ENCODE measurements around the gene RPTOR.

RPTOR gene

GRCh38 chr17:81000334-81000630 lies 455.6 kb downstream of the RPTOR start:
- Histone ChIP-seq H3K9ac (no peak overlapping the region), H3K36me3 (ENCODE audit: control insufficient read depth, insufficient read depth, low read length) (no peaks in the 10 kb centered on the region)

GRCh38 chr17:81000631-81001357 lies 456.2 kb downstream of the RPTOR start:
- Histone ChIP-seq H3K27ac (no peak overlapping the region), H3K27me3 (ENCODE audit: control insufficient read depth, insufficient read depth, low read length) (no peaks in the 10 kb centered on the region), H3K4me3 (ENCODE audit: low read depth, low read length) (no peak overlapping the region), H3K36me3 (ENCODE audit: control insufficient read depth, insufficient read depth, low read length) (no peaks in the 10 kb centered on the region), H3K9ac (no peak overlapping the region), H3K4me2 (ENCODE audit: low read length) (no peak overlapping the region), H3K9me3 (ENCODE audit: control insufficient read depth, low read length) (no peaks in the 10 kb centered on the region), H3K79me2 (no peaks in the 10 kb centered on the region), H3K4me1 (no peaks in the 10 kb centered on the region), H2AFZ (no peak overlapping the region)
- TF ChIP-seq CTCF (IDR thresholded peaks at IDR 0.05): no peak

More at GRCh38 chr17:81000334-81000630, 455.6 kb downstream of the RPTOR start:
- no peaks in the 10 kb centered on the region for H3K9me3 ChIP-seq (ENCODE audit: control insufficient read depth, low read length)
- TF ChIP-seq CTCF (IDR thresholded peaks at IDR 0.05): no peak
- H2AFZ ChIP-seq: no peak overlapping the region
- H3K27ac ChIP-seq: no peak overlapping the region
- no peaks in the 10 kb centered on the region for H3K4me1 ChIP-seq
- no peak overlapping the region for H3K4me2 ChIP-seq (ENCODE audit: low read length)
- H3K79me2 ChIP-seq: no peaks in the 10 kb centered on the region
- H3K4me3 ChIP-seq (ENCODE audit: low read depth, low read length): no peak overlapping the region
- H3K27me3 ChIP-seq (ENCODE audit: control insufficient read depth, insufficient read depth, low read length): no peaks in the 10 kb centered on the region

- H3K4me3 ChIP-seq (ENCODE audit: low read depth, low read length): no peak overlapping the region
- H2AFZ ChIP-seq: no peak overlapping the region
- no peak overlapping the region for H3K4me2 ChIP-seq (ENCODE audit: low read length)
- no peaks in the 10 kb centered on the region for H3K27me3 ChIP-seq (ENCODE audit: control insufficient read depth, insufficient read depth, low read length)
- H3K4me1 ChIP-seq: no peaks in the 10 kb centered on the region
- no peaks in the 10 kb centered on the region for H3K36me3 ChIP-seq (ENCODE audit: control insufficient read depth, insufficient read depth, low read length)
- H3K79me2 ChIP-seq: no peaks in the 10 kb centered on the region
- no peak overlapping the region for H3K9ac ChIP-seq
- no peak for TF ChIP-seq CTCF (IDR thresholded peaks at IDR 0.05)
- no peak overlapping the region for H3K27ac ChIP-seq
- H3K9me3 ChIP-seq (ENCODE audit: control insufficient read depth, low read length): no peaks in the 10 kb centered on the region
Measured at GRCh38 chr17:81002013-81002384, 457.4 kb downstream of the RPTOR start.

GRCh38 chr17:81002409-81003361 lies 458.0 kb downstream of the RPTOR start:
- Histone ChIP-seq H3K36me3 (ENCODE audit: control insufficient read depth, insufficient read depth, low read length) (no peaks in the 10 kb centered on the region), H3K4me2 (ENCODE audit: low read length) (no peak overlapping the region), H3K27ac (no peak overlapping the region), H3K27me3 (ENCODE audit: control insufficient read depth, insufficient read depth, low read length) (no peaks in the 10 kb centered on the region), H2AFZ (no peak overlapping the region), H3K4me1 (no peaks in the 10 kb centered on the region), H3K9me3 (ENCODE audit: control insufficient read depth, low read length) (no peaks in the 10 kb centered on the region), H3K4me3 (ENCODE audit: low read depth, low read length) (no peak overlapping the region), H3K9ac (no peak overlapping the region), H3K79me2 (no peaks in the 10 kb centered on the region)
- no peak for TF ChIP-seq CTCF (IDR thresholded peaks at IDR 0.05)

Measured in parathyroid adenoma (tissue), 2 donors.